ENCODE data around the gene C4orf51. TPM values are rescaled to one million over a fixed set of nuclear protein-coding genes. Genes with fewer than 3 reads are reported as not detected.

Gene C4orf51
- total and polyA plus RNA-seq, 2 of the 4 experiments (the other 2 are of a cell fraction), result not detected

DNA sequence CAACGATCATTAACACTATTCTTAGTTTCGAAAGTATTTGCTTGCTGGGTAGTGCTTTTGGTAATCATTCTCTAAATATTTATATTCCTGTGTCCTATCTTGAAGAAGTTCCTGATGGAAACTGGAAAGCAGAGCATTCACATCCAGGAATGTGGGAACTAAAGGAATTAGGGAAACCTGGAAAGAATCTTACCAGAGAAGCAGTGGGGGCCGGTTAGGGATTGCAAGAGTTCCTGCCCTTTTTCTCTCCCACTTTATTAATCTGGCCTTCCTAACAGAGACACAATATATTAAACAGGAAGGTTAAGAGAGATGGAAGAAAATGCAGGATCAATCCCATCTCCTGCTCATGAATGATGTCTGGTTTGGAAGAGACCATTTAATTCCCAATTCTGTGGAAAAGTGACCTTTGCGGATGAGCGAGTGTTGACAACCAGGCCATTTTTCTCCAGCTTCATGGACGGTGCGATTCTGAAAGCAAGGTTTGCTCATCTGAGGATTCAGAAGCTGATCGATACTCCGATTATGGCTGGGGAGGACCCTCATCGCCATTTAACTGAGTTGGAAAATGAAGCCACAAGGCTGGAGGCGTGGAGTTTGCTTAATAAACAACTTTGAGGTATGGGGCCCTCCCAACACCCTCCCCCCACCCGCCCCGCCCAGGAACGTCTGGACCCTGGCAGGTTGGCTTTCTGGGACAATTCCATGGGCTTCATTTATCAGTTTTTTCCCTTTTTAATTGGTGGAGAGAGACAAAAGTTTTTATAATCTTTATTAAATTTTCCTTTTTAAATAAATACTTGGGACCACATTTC lies 52.3 kb downstream of the C4orf51 start:
- no peaks in the 10 kb centered on the region for H3K36me3 ChIP-seq (ENCODE audit: control insufficient read depth, insufficient read depth, low read length)
- H3K27ac ChIP-seq (ENCODE audit: insufficient read depth, low read length), result peak overlapping the region; percentile 80
- H2AFZ ChIP-seq (replicated peaks; ENCODE audit: low read length, poor library complexity), result peak overlapping the region; percentile 90
- TF ChIP-seq, protein P1, sequence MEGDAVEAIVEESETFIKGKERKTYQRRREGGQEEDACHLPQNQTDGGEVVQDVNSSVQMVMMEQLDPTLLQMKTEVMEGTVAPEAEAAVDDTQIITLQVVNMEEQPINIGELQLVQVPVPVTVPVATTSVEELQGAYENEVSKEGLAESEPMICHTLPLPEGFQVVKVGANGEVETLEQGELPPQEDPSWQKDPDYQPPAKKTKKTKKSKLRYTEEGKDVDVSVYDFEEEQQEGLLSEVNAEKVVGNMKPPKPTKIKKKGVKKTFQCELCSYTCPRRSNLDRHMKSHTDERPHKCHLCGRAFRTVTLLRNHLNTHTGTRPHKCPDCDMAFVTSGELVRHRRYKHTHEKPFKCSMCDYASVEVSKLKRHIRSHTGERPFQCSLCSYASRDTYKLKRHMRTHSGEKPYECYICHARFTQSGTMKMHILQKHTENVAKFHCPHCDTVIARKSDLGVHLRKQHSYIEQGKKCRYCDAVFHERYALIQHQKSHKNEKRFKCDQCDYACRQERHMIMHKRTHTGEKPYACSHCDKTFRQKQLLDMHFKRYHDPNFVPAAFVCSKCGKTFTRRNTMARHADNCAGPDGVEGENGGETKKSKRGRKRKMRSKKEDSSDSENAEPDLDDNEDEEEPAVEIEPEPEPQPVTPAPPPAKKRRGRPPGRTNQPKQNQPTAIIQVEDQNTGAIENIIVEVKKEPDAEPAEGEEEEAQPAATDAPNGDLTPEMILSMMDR (conservative IDR thresholded peaks at IDR 0.05; ENCODE audit: low read depth, low read length), result no peak
- TF ChIP-seq CEBPB (IDR thresholded peaks at IDR 0.05; ENCODE audit: low read depth, low read length) (no peak), MAFK (IDR thresholded peaks at IDR 0.05; ENCODE audit: low read depth, low read length) (no peak), RFX5 (IDR thresholded peaks at IDR 0.05; ENCODE audit: low read depth, low read length) (no peak), SMC3 (IDR thresholded peaks at IDR 0.05; ENCODE audit: low read depth, low read length) (no peak), POLR2A (IDR thresholded peaks at IDR 0.05; ENCODE audit: low read depth, low read length) (no peak), NFE2L2 (IDR thresholded peaks at IDR 0.05; ENCODE audit: low read depth, low read length) (no peak), RCOR1 (IDR thresholded peaks at IDR 0.05; ENCODE audit: insufficient replicate concordance, low read length) (no peak), RAD21 (IDR thresholded peaks at IDR 0.05; ENCODE audit: low read length) (no peak), CHD1 (IDR thresholded peaks at IDR 0.05; ENCODE audit: low read depth, low read length) (no peak), FOS (IDR thresholded peaks at IDR 0.05; ENCODE audit: low read depth, low read length) (no peak)
- TF ChIP-seq, protein P2, sequence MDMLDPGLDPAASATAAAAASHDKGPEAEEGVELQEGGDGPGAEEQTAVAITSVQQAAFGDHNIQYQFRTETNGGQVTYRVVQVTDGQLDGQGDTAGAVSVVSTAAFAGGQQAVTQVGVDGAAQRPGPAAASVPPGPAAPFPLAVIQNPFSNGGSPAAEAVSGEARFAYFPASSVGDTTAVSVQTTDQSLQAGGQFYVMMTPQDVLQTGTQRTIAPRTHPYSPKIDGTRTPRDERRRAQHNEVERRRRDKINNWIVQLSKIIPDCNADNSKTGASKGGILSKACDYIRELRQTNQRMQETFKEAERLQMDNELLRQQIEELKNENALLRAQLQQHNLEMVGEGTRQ (IDR thresholded peaks at IDR 0.05; ENCODE audit: low read depth, low read length), result no peak
- TF ChIP-seq, protein P3, sequence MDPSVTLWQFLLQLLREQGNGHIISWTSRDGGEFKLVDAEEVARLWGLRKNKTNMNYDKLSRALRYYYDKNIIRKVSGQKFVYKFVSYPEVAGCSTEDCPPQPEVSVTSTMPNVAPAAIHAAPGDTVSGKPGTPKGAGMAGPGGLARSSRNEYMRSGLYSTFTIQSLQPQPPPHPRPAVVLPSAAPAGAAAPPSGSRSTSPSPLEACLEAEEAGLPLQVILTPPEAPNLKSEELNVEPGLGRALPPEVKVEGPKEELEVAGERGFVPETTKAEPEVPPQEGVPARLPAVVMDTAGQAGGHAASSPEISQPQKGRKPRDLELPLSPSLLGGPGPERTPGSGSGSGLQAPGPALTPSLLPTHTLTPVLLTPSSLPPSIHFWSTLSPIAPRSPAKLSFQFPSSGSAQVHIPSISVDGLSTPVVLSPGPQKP (IDR thresholded peaks at IDR 0.05; ENCODE audit: borderline replicate concordance, low read depth, low read length), result no peak
- H4K20me1 ChIP-seq (ENCODE audit: insufficient read depth, low read length), result no peaks in the 10 kb centered on the region
- peak overlapping the region; percentile 72 for H2BK20ac ChIP-seq (ENCODE audit: low read depth, low read length)
- H2BK5ac ChIP-seq (ENCODE audit: low read depth, low read length, poor library complexity, severe bottlenecking), result peak overlapping the region; percentile 88
- peak overlapping the region; percentile 42 for H3K4me3 ChIP-seq (ENCODE audit: insufficient read depth, low read depth, low read length)
- in situ Hi-C loops (cut with MboI; ENCODE audit: low sequenced_read_pairs), result no loop called here
- H3K4me2 ChIP-seq (ENCODE audit: low read depth, low read length), result peak overlapping the region; percentile 66
- ATAC-seq (ENCODE audit: low read depth) (no peak), DNase-seq (no peak)
- H2BK15ac ChIP-seq (ENCODE audit: low read depth, low read length), result peak overlapping the region; percentile 85; the same call in 2 of the 3 replicates
- H3K56ac ChIP-seq (ENCODE audit: extremely low read depth, insufficient read depth, low read length), result peak overlapping the region; percentile 78
- BruUV-seq (replicated peaks), result no TSS peak
- peak overlapping the region; percentile 78 for H2BK120ac ChIP-seq (ENCODE audit: low read depth, low read length)
- H2AK5ac ChIP-seq (ENCODE audit: low read depth, low read length), result peak overlapping the region; percentile 91
- no peaks in the 10 kb centered on the region for H3K27me3 ChIP-seq (ENCODE audit: control insufficient read depth, insufficient read depth, low read length)
- peak overlapping the region; percentile 58 for H3K23ac ChIP-seq (ENCODE audit: low read depth, low read length)
- H4K8ac ChIP-seq (ENCODE audit: low read depth in 2 of 2, low read length in 2 of 2), result peak overlapping the region; percentile 76 to 90
- peaks cover 28% of the 10 kb centered on the region for H3K4me1 ChIP-seq (ENCODE audit: control insufficient read depth, insufficient read depth, low read length)
- intact Hi-C loops (cut with micrococcal nuclease), result loop anchor here (10.0 kb wide), 2 partner anchors 247 to 517 kb away; partner anchors contain the start of gene SMAD1
- peak overlapping the region; percentile 87 for H3K18ac ChIP-seq (ENCODE audit: low read depth, low read length)
- POLR2A ChIA-PET (ENCODE audit: unreplicated experiment), result interaction anchor here (0.5 kb wide), 1 partner anchor 18 kb away, joined by 10 read pairs; no protein-coding TSS in a partner anchor
- H3K79me1 ChIP-seq (ENCODE audit: low read depth in 1 of 2, low read length in 2 of 2), result peaks cover 0 to 6% of the 10 kb centered on the region in 2 experiments; a peak in 2 of 4 replicates
- peak overlapping the region; percentile 75 for H4K91ac ChIP-seq (ENCODE audit: insufficient read depth, low read depth, low read length)
- H2AK9ac ChIP-seq (replicated peaks; ENCODE audit: low read depth, low read length, poor library complexity), result peak overlapping the region; percentile 73
- CTCF ChIA-PET, result no interaction called here
- no peaks in the 10 kb centered on the region for H3K9me3 ChIP-seq (ENCODE audit: control insufficient read depth, insufficient read depth, low read length)
- H3K9ac ChIP-seq (ENCODE audit: low read depth, low read length), result peak overlapping the region; percentile 57
- dilution Hi-C loops (cut with HindIII; ENCODE audit: low sequenced_read_pairs, unreplicated experiment), result no loop called here
- H3K4ac ChIP-seq (ENCODE audit: low read depth, low read length), result peak overlapping the region; percentile 91
- peak overlapping the region; percentile 91 for H4K5ac ChIP-seq (ENCODE audit: low read depth, low read length)
- peaks cover 19% of the 10 kb centered on the region for H3K9me1 ChIP-seq (ENCODE audit: insufficient read depth, low read length)
- WGBS, 2 experiments (ENCODE audit: extremely low coverage in 2 of 2, insufficient read length in 1 of 2), result 80% methylated on average over 1 of the region's 14 CpGs; no CpG with 5 or more reads in 1 of the 2 experiments
- H3K14ac ChIP-seq (replicated peaks; ENCODE audit: low read depth, low read length), result peak overlapping the region; percentile 84
